ENCODE data around the gene SNAPC4.

Gene SNAPC4

DNA sequence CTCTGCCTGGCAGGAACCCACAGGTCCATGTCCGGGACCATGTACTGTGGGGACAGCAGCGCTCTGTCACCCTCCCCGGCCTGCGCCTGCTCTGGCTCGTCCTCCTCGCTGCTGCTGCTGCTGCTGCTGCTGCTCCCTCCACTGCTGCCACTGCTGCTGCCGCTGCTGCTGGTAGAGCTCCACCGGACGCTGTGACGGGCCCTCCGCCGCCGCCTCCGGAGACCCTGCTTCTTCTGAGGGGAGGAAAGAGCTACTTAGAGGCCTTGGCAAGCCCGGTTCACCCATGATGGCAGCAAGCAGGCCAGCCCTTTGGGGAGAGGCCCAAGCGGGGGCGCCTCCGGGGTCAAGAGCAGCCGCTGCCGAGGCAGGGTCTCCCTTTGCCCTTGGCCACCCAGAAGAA is 16.5 kb downstream of the SNAPC4 start:
- TF ChIP-seq EP300 (IDR thresholded peaks at IDR 0.05; ENCODE audit: borderline replicate concordance) (no peak), TCF12 (IDR thresholded peaks at IDR 0.05; ENCODE audit: low read depth) (no peak), CREB1 (IDR thresholded peaks at IDR 0.05; ENCODE audit: low read depth) (no peak), REST (IDR thresholded peaks at IDR 0.05; ENCODE audit: low read depth) (no peak), MAX (IDR thresholded peaks at IDR 0.05) (no peak), CEBPB (IDR thresholded peaks at IDR 0.05) (no peak), YY1 (IDR thresholded peaks at IDR 0.05; ENCODE audit: low read depth) (no peak), FOXM1 (IDR thresholded peaks at IDR 0.05; ENCODE audit: borderline replicate concordance, low read depth) (no peak), ZBTB7A (IDR thresholded peaks at IDR 0.05; ENCODE audit: low read depth) (no peak), NFIC (IDR thresholded peaks at IDR 0.05) (no peak), TEAD4 (IDR thresholded peaks at IDR 0.05) (no peak), EGR1 (IDR thresholded peaks at IDR 0.05) (no peak), RAD21 (IDR thresholded peaks at IDR 0.05; ENCODE audit: low read depth) (no peak), TAF1 (IDR thresholded peaks at IDR 0.05; ENCODE audit: low read depth) (no peak)
- TF ChIP-seq, protein P1, sequence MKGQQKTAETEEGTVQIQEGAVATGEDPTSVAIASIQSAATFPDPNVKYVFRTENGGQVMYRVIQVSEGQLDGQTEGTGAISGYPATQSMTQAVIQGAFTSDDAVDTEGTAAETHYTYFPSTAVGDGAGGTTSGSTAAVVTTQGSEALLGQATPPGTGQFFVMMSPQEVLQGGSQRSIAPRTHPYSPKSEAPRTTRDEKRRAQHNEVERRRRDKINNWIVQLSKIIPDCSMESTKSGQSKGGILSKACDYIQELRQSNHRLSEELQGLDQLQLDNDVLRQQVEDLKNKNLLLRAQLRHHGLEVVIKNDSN (IDR thresholded peaks at IDR 0.05), result no peak

- TF ChIP-seq RAD21 (IDR thresholded peaks at IDR 0.05; ENCODE audit: low read depth) (no peak), CREB1 (IDR thresholded peaks at IDR 0.05; ENCODE audit: low read depth) (no peak), FOXM1 (IDR thresholded peaks at IDR 0.05; ENCODE audit: borderline replicate concordance, low read depth) (no peak), NFIC (IDR thresholded peaks at IDR 0.05) (no peak), REST (IDR thresholded peaks at IDR 0.05; ENCODE audit: low read depth) (no peak), TCF12 (IDR thresholded peaks at IDR 0.05; ENCODE audit: low read depth) (no peak), EGR1 (IDR thresholded peaks at IDR 0.05) (no peak), TEAD4 (IDR thresholded peaks at IDR 0.05) (no peak), EP300 (IDR thresholded peaks at IDR 0.05; ENCODE audit: borderline replicate concordance) (no peak), TAF1 (IDR thresholded peaks at IDR 0.05; ENCODE audit: low read depth) (no peak), CEBPB (IDR thresholded peaks at IDR 0.05) (no peak), YY1 (IDR thresholded peaks at IDR 0.05; ENCODE audit: low read depth) (no peak)
- TF ChIP-seq, protein P1 (IDR thresholded peaks at IDR 0.05), result no peak
Measured at GRCh38 chr9:136381966-136382513, 17.9 kb downstream of the SNAPC4 start.

DNA sequence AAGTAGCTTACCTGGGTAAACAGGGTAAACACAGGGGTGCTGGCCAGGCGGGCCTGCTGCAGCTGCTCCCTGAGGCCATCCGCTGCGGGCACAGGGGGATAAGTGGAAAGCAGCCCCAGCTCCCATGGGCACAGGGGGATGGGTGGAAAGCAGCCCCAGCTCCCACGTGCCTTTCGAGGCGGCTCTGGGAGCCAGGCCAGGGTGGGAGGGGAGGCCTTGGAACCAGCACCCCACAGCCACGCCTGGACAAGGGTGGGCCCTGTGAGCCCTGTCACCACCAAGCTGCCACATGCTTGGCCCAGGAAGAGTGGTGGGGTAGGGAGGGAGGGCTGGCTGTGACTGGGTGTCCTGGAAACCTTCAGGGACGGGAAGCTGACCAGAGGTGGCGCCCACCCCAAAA is 18.7 kb downstream of the SNAPC4 start:
- TF ChIP-seq RAD21 (IDR thresholded peaks at IDR 0.05; ENCODE audit: low read depth) (no peak), FOXM1 (IDR thresholded peaks at IDR 0.05; ENCODE audit: borderline replicate concordance, low read depth) (no peak)

- TF ChIP-seq REST (IDR thresholded peaks at IDR 0.05; ENCODE audit: low read depth), result no peak
- TF ChIP-seq TEAD4 (IDR thresholded peaks at IDR 0.05), result no peak
- TF ChIP-seq TAF1 (IDR thresholded peaks at IDR 0.05; ENCODE audit: low read depth), result no peak
- no peak for TF ChIP-seq YY1 (IDR thresholded peaks at IDR 0.05; ENCODE audit: low read depth)
- no peak for TF ChIP-seq EGR1 (IDR thresholded peaks at IDR 0.05)
- TF ChIP-seq MAX (IDR thresholded peaks at IDR 0.05), result no peak
- TF ChIP-seq FOXM1 (IDR thresholded peaks at IDR 0.05; ENCODE audit: borderline replicate concordance, low read depth), result no peak
- TF ChIP-seq, protein P1 (IDR thresholded peaks at IDR 0.05), result no peak
- no peak for TF ChIP-seq ZBTB7A (IDR thresholded peaks at IDR 0.05; ENCODE audit: low read depth)
- no peak for TF ChIP-seq CREB1 (IDR thresholded peaks at IDR 0.05; ENCODE audit: low read depth)
- no peak for TF ChIP-seq RAD21 (IDR thresholded peaks at IDR 0.05; ENCODE audit: low read depth)
- TF ChIP-seq NFIC (IDR thresholded peaks at IDR 0.05), result no peak
- no peak for TF ChIP-seq TCF12 (IDR thresholded peaks at IDR 0.05; ENCODE audit: low read depth)
- TF ChIP-seq CEBPB (IDR thresholded peaks at IDR 0.05), result no peak
- TF ChIP-seq EP300 (IDR thresholded peaks at IDR 0.05; ENCODE audit: borderline replicate concordance), result no peak
Measured at GRCh38 chr9:136380381-136380780, 19.6 kb downstream of the SNAPC4 start.
